Immature natural killer cell (primary cell): ENCODE data around the gene FKBP6. TPM values are rescaled to one million over a fixed set of nuclear protein-coding genes. Genes with fewer than 3 reads are reported as not detected.
A peak's percentile ranks its signal among the peaks of the same experiment; 100 is the strongest.
"Not testable (repeated sequence)": the region's sequence is repeated elsewhere in the genome, so short reads cannot be mapped to it uniquely, and the experiment has no call there.

Experiments
- DNase-seq, 3 donors: peaks; one replicate each; pipeline ENCODE4 v3.0.0; 2022; ENCODE audit warnings: mixed read lengths in 1 of 3
- H3K27ac Mint-ChIP-seq, 6 donors: one replicate each; pipeline ENCODE4 v1.8.0; 2020; ENCODE audit warnings: mixed read lengths in 6 of 6, mild to moderate bottlenecking in 5 of 6, inconsistent platforms in 4 of 6, moderate library complexity in 3 of 6
- H3K27me3 Mint-ChIP-seq, 3 donors: one replicate each; pipeline ENCODE4 v1.8.0; 2020 to 2021; ENCODE audit warnings: low read depth in 3 of 3, mild to moderate bottlenecking in 3 of 3, mixed read lengths in 3 of 3, moderate library complexity in 3 of 3, inconsistent platforms in 1 of 3
- H3K36me3 Mint-ChIP-seq, 3 donors: one replicate each; pipeline ENCODE4 v1.8.0; 2020; ENCODE audit warnings: mixed read lengths in 3 of 3, inconsistent platforms in 2 of 3, mild to moderate bottlenecking in 2 of 3
- H3K4me1 Mint-ChIP-seq, 2 donors: one replicate each; pipeline ENCODE4 v1.8.0; 2020; ENCODE audit warnings: inconsistent platforms in 2 of 2, mild to moderate bottlenecking in 2 of 2, mixed read lengths in 2 of 2, moderate library complexity in 1 of 2
- H3K4me3 Mint-ChIP-seq, 5 donors: one replicate each; pipeline ENCODE4 v1.8.0; 2020; ENCODE audit warnings: mild to moderate bottlenecking in 5 of 5, mixed read lengths in 5 of 5, inconsistent platforms in 3 of 5, moderate library complexity in 3 of 5
- H3K9me3 Mint-ChIP-seq, 6 donors: one replicate each; pipeline ENCODE4 v1.8.0; 2020; ENCODE audit warnings: mild to moderate bottlenecking in 6 of 6, mixed read lengths in 6 of 6, inconsistent platforms in 4 of 6, moderate library complexity in 3 of 6
- polyA plus RNA-seq, 3 donors: library from polyadenylated mRNA; unstranded; fragments of 300-500 nt; fragmentation: Illumina TruSeq; gene quantifications; one replicate each; pipeline ENCODE4 v1.2.3, GENCODE V29; 2021

The FKBP6 gene
- polyA plus RNA-seq, result not detected

GRCh38 chr7:73327922-73328321, at the start of gene FKBP6, which contains the start of gene TRIM50:
Gene FKBP6, plus strand, starts transcription at chr7:73328161. Its CDS starts 268 bp downstream, at chr7:73328429.
Gene TRIM50, minus strand, starts transcription at chr7:73328082. Its CDS starts 3,295 bp downstream, at chr7:73324787.
- peaks cover 11 to 12% of the 10 kb centered on the region in 2 donors for H3K4me1 Mint-ChIP-seq
- H3K4me3 Mint-ChIP-seq, H3K27me3 Mint-ChIP-seq, DNase-seq, H3K36me3 Mint-ChIP-seq, H3K9me3 Mint-ChIP-seq, H3K27ac Mint-ChIP-seq: not testable (repeated sequence)

GRCh38 chr7:73297235-73297634, 30.7 kb upstream of the FKBP6 start:
- H3K27ac Mint-ChIP-seq, H3K36me3 Mint-ChIP-seq, H3K9me3 Mint-ChIP-seq, H3K27me3 Mint-ChIP-seq, H3K4me3 Mint-ChIP-seq, H3K4me1 Mint-ChIP-seq, DNase-seq: not testable (repeated sequence)

GRCh38 chr7:73297706-73298105, 30.3 kb upstream of the FKBP6 start:
- not testable (repeated sequence) for H3K27ac Mint-ChIP-seq, H3K36me3 Mint-ChIP-seq, H3K27me3 Mint-ChIP-seq, H3K4me3 Mint-ChIP-seq, H3K9me3 Mint-ChIP-seq, DNase-seq, H3K4me1 Mint-ChIP-seq

- not testable (repeated sequence) for H3K9me3 Mint-ChIP-seq, DNase-seq, H3K4me1 Mint-ChIP-seq, H3K4me3 Mint-ChIP-seq, H3K27ac Mint-ChIP-seq, H3K27me3 Mint-ChIP-seq
- peaks cover 0 to 10% (median 0%) of the 10 kb centered on the region in 3 donors for H3K36me3 Mint-ChIP-seq
These were observed 28.1 kb upstream of the FKBP6 start for GRCh38 chr7:73299812-73300211.

- not testable (repeated sequence) for H3K9me3 Mint-ChIP-seq, H3K4me1 Mint-ChIP-seq, H3K27ac Mint-ChIP-seq, DNase-seq, H3K4me3 Mint-ChIP-seq, H3K27me3 Mint-ChIP-seq
- H3K36me3 Mint-ChIP-seq, result peaks cover 3 to 15% (median 4%) of the 10 kb centered on the region in 3 donors
These were observed 26.9 kb upstream of the FKBP6 start for GRCh38 chr7:73301108-73301507.

GRCh38 chr7:73302846-73303245, 25.1 kb upstream of the FKBP6 start:
- not testable (repeated sequence) for H3K27me3 Mint-ChIP-seq, DNase-seq, H3K4me3 Mint-ChIP-seq, H3K9me3 Mint-ChIP-seq, H3K27ac Mint-ChIP-seq
- H3K4me1 Mint-ChIP-seq, result peaks cover 17 to 22% of the 10 kb centered on the region in 2 donors
- peaks cover 4 to 24% (median 11%) of the 10 kb centered on the region in 3 donors for H3K36me3 Mint-ChIP-seq

GRCh38 chr7:73303546-73303945, 24.4 kb upstream of the FKBP6 start:
- Mint-ChIP-seq H3K36me3 (peaks cover 4 to 24% (median 11%) of the 10 kb centered on the region in 3 donors), H3K9me3 (no peaks in the 10 kb centered on the region), H3K4me1 (peaks cover 22 to 28% of the 10 kb centered on the region in 2 donors), H3K27ac (no peak overlapping the region), H3K4me3 (no peak overlapping the region), H3K27me3 (peaks cover 0 to 2% (median 0%) of the 10 kb centered on the region in 3 donors)
- DNase-seq, result no peak

- Mint-ChIP-seq H3K27me3 (peaks cover 0 to 3% (median 2%) of the 10 kb centered on the region in 3 donors), H3K4me3 (no peak overlapping the region), H3K9me3 (no peaks in the 10 kb centered on the region), H3K36me3 (peaks cover 4 to 24% (median 15%) of the 10 kb centered on the region in 3 donors), H3K27ac (no peak overlapping the region), H3K4me1 (peaks cover 27 to 33% of the 10 kb centered on the region in 2 donors)
- no peak for DNase-seq
These were observed 23.9 kb upstream of the FKBP6 start for GRCh38 chr7:73304071-73304470.

GRCh38 chr7:73304612-73305387, 23.2 kb upstream of the FKBP6 start:
- H3K4me1 Mint-ChIP-seq, result peaks cover 33 to 38% of the 10 kb centered on the region in 2 donors
- H3K9me3 Mint-ChIP-seq, H3K27ac Mint-ChIP-seq, DNase-seq, H3K27me3 Mint-ChIP-seq: not testable (repeated sequence)
- peaks cover 4 to 24% (median 15%) of the 10 kb centered on the region in 3 donors for H3K36me3 Mint-ChIP-seq
- H3K4me3 Mint-ChIP-seq, result peak overlapping the region in 1 of 5 donors; percentile 24

GRCh38 chr7:73307436-73307835, 20.5 kb upstream of the FKBP6 start:
- no peak for DNase-seq
- H3K9me3 Mint-ChIP-seq, result no peaks in the 10 kb centered on the region
- H3K36me3 Mint-ChIP-seq, result peaks cover 4 to 24% (median 15%) of the 10 kb centered on the region in 3 donors
- H3K27me3 Mint-ChIP-seq, result peaks cover 0 to 8% (median 6%) of the 10 kb centered on the region in 3 donors
- peaks cover 33 to 38% of the 10 kb centered on the region in 2 donors for H3K4me1 Mint-ChIP-seq
- peak overlapping the region; percentile 93 to 98 (median 97) for H3K4me3 Mint-ChIP-seq
- H3K27ac Mint-ChIP-seq, result peak overlapping the region; percentile 36 to 88 (median 78)

- Mint-ChIP-seq H3K36me3 (peaks cover 4 to 20% (median 15%) of the 10 kb centered on the region in 3 donors), H3K4me3 (peak overlapping the region; percentile 93 to 98 (median 97)), H3K4me1 (peaks cover 33 to 38% of the 10 kb centered on the region in 2 donors), H3K27ac (peak overlapping the region; percentile 80 to 94 (median 90)), H3K27me3 (peaks cover 0 to 8% (median 6%) of the 10 kb centered on the region in 3 donors), H3K9me3 (no peaks in the 10 kb centered on the region)
- no peak for DNase-seq
These were observed 19.8 kb upstream of the FKBP6 start for GRCh38 chr7:73308074-73308664.

GRCh38 chr7:73308665-73309214, 19.2 kb upstream of the FKBP6 start, which contains the start of gene NSUN5:
Gene NSUN5, minus strand, starts transcription at chr7:73308826. Its CDS starts 36 bp downstream, at chr7:73308790.
- peaks cover 0 to 8% (median 6%) of the 10 kb centered on the region in 3 donors for H3K27me3 Mint-ChIP-seq
- peak within 1 kb of the TSS; percentile 93 to 98 (median 97) for H3K4me3 Mint-ChIP-seq
- H3K9me3 Mint-ChIP-seq, result no peaks in the 10 kb centered on the region
- peaks cover 4 to 19% (median 15%) of the 10 kb centered on the region in 3 donors for H3K36me3 Mint-ChIP-seq
- H3K4me1 Mint-ChIP-seq, result peaks cover 33 to 38% of the 10 kb centered on the region in 2 donors
- H3K27ac Mint-ChIP-seq, result peak within 1 kb of the TSS; percentile 80 to 94 (median 90)
- peak; percentile 85 to 88 (median 87) for DNase-seq

GRCh38 chr7:73311421-73311820, 16.5 kb upstream of the FKBP6 start:
- DNase-seq, H3K4me3 Mint-ChIP-seq, H3K27ac Mint-ChIP-seq, H3K27me3 Mint-ChIP-seq, H3K9me3 Mint-ChIP-seq: not testable (repeated sequence)
- peaks cover 0 to 10% (median 8%) of the 10 kb centered on the region in 3 donors for H3K36me3 Mint-ChIP-seq
- H3K4me1 Mint-ChIP-seq, result peaks cover 30 to 31% of the 10 kb centered on the region in 2 donors
